NCI-H524 treated with DMSO at 0.1 percent for 48 hours (cell line): ENCODE data around the gene STK35.

Source experiments
- DNase-seq: peaks from one replicate; lab custom pipeline; 2025; lab: John Stamatoyannopoulos, UW

The STK35 gene

GRCh38 chr20:2104236-2104635, 2.6 kb downstream of the STK35 start:
- no peak for DNase-seq

GRCh38 chr20:2108498-2108897, 6.9 kb downstream of the STK35 start:
- DNase-seq = no peak

- no peak for DNase-seq
Observed at GRCh38 chr20:2108987-2109386, 7.4 kb downstream of the STK35 start.

- no peak for DNase-seq
Observed at GRCh38 chr20:2109425-2110210, 8.0 kb downstream of the STK35 start.

- DNase-seq = no peak
Observed at GRCh38 chr20:2112910-2113309, 11.3 kb downstream of the STK35 start.

- DNase-seq = no peak
Observed at GRCh38 chr20:2114127-2114959, 12.7 kb downstream of the STK35 start.

GRCh38 chr20:2114990-2115681, 13.5 kb downstream of the STK35 start:
- no peak for DNase-seq

- no peak for DNase-seq
Observed at GRCh38 chr20:2116170-2116940, 14.7 kb downstream of the STK35 start.

- DNase-seq = no peak
Observed at GRCh38 chr20:2118783-2119182, 17.2 kb downstream of the STK35 start.

- no peak for DNase-seq
Observed at GRCh38 chr20:2122936-2123335, 21.3 kb downstream of the STK35 start.

GRCh38 chr20:2123720-2124119, 22.1 kb downstream of the STK35 start:
- DNase-seq = no peak

GRCh38 chr20:2124564-2125213, 23.1 kb downstream of the STK35 start:
- DNase-seq = no peak

- DNase-seq = no peak
Observed at GRCh38 chr20:2125474-2126112, 24.0 kb downstream of the STK35 start.

- no peak for DNase-seq
Observed at GRCh38 chr20:2127238-2127637, 25.6 kb downstream of the STK35 start.

- no peak for DNase-seq
Observed at GRCh38 chr20:2128542-2128941, 26.9 kb downstream of the STK35 start.

GRCh38 chr20:2130062-2130591, 28.5 kb downstream of the STK35 start:
- no peak for DNase-seq

GRCh38 chr20:2130683-2131082, 29.1 kb downstream of the STK35 start:
- no peak for DNase-seq

- no peak for DNase-seq
Observed at GRCh38 chr20:2131366-2131765, 29.7 kb downstream of the STK35 start.

- DNase-seq = no peak
Observed at GRCh38 chr20:2132461-2132901, 30.9 kb downstream of the STK35 start.
